OCI-LY7 (cell line): ENCODE data around the gene NAPB.

Experiments used
- CTCF ChIP-seq: fragments of 200-600 bp; sonication (generic); conservative IDR thresholded peaks from 2 replicates; pipeline ENCODE4 v1.5.1; 2014; ENCODE audit warnings: mild to moderate bottlenecking, antibody characterized with exemption, low read length, moderate library complexity, mixed read lengths
- EZH2phosphoT487 ChIP-seq: fragments of 200-600 bp; sonication (generic); IDR thresholded peaks from 2 replicates; pipeline ENCODE4 v1.6.1; 2018; ENCODE audit warnings: low read depth, borderline replicate concordance, mild to moderate bottlenecking, mixed run types, antibody characterized with exemption, low read length, moderate library complexity, mixed read lengths

- TF ChIP-seq CTCF (no peak), EZH2phosphoT487 (no peak)
Observed at GRCh38 chr20:23459461-23460150, 38.3 kb upstream of the NAPB start.
